GM19324 (cell line): ENCODE data around the gene CYP27B1.
"Not testable (repeated sequence)": the region's sequence is repeated elsewhere in the genome, so short reads cannot be mapped to it uniquely, and the experiment has no call there.

Source experiments
- ATAC-seq: cut with Tn5 transposase; IDR thresholded peaks from one replicate; pipeline ENCODE4 v1.9.1; 2021; ENCODE audit warnings: mild to moderate bottlenecking, moderate library complexity; ENCODE audit not compliant: unreplicated experiment, low FRiP score

Gene CYP27B1

GRCh38 chr12:57724936-57725740, 41.7 kb downstream of the CYP27B1 start:
- ATAC-seq, result no peak

DNA sequence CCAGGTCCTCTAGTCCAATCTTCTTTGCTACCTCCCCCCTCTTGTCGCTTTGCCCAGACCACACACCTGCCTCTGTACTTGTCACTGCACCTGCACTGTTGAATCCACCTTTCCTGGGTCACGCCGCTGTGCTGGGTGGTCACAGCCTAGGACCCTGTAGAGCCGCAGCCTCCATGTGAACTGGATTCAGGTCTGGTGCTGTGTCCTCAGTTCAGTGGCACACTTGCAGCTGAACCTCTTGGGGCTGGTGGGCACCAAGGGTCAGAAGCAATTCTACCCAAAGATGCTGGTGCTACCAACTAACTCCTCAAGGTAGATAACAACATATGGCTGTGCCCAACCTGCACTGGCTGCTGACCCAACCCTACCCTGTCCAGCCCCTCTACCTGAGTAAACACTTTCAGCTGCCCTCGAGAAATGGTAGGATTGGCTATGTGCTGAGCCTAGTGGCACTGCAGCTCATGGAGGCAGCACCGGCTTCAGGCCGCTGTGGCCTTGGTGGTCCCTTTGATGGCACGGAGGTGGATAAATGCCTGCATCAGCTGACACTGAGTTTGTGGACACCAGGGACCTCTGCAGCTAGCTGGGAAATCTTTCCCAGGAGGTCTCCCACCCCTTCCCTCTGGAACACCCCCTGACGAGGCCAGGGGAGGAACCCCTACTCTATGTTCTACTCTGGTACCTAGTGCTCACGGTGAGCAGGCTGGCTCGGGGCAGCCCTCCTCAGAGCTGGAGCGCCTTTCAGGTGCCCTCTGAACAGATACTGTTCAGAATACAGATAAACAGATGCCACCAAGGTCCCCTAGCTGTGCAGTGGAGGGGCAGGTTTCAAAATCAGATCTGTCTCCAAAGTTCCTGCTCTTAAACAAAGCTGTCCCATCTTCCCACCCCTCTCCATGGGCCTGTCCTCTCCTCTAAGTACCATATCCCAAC, 42.6 kb downstream of the CYP27B1 start:
- ATAC-seq, result no peak

DNA sequence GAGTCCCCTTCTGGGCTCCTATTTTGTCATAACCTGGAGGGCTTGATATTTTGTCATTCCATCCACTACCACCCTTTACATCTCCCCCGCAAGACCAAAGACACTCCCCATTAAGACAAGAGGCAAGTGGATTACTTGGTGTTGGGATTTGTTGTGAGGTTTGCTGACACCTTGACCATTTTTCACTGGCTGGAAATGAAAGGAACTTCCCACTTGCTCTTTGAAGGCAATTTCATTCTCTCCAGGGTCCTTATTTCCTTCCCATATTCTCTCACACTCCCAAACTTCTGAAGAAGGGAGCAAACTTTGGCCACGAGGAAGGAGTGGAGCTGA, 43.3 kb downstream of the CYP27B1 start:
- no peak for ATAC-seq

GRCh38 chr12:57722716-57723629, 43.9 kb downstream of the CYP27B1 start:
- no peak for ATAC-seq

DNA sequence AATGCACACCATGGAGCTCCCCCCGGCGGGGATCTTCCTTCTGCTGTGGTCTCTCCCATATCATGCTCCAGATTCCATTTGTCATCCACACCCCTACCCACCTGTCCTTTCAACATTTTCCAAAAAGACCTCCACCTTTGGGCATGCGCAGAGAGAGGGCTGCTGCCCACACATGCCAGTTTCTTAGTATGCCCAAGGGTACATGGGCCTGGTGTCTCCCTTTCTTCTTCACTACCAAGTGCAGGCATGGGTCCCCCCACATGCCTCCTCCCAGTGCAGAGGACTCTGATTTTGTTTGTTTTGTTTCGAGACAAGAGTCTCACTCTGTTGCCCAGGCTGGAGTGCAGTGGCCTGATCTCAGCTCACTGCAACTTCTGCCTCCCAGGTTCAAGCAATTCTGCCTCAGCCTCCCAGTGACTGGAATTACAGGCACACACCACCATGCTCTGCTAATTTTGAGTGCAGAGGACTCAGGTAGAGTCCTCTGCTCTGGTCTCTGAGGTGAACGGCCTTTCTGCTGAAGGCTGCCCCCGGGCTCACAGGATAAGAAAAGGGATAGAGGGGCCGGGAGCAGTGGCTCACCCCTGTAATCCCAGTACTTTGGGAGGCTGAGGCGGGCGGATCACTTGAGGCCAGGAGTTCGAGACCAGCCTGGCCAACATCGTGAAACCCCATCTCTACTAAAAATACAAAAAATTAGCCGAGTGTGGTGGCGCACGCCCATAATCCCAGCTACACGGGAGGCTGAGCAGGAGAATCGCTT, 44.9 kb downstream of the CYP27B1 start:
- not testable (repeated sequence) for ATAC-seq

DNA sequence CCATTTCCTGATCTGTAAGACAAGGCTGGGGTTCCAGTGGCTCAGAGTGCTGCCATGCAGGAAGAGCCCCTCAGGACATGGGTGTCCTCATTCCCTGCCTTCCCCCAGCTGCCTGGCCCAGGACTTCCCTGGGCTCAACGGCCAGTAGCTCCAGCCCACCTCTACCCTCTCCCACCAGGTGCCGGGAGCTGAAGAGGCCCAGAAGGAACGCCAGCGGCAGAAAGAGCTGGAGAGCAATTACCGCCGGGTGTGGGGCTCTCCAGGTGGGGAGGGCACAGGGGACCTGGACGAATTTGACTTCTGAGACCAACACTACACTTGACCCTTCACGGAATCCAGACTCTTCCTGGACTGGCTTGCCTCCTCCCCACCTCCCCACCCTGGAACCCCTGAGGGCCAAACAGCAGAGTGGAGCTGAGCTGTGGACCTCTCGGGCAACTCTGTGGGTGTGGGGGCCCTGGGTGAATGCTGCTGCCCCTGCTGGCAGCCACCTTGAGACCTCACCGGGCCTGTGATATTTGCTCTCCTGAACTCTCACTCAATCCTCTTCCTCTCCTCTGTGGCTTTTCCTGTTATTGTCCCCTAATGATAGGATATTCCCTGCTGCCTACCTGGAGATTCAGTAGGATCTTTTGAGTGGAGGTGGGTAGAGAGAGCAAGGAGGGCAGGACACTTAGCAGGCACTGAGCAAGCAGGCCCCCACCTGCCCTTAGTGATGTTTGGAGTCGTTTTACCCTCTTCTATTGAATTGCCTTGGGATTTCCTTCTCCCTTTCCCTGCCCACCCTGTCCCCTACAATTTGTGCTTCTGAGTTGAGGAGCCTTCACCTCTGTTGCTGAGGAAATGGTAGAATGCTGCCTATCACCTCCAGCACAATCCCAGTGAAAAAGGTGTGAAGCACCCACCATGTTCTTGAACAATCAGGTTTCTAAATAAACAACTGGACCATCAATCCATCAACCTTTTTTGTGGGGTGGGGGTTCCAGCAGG, 46.0 kb downstream of the CYP27B1 start:
- ATAC-seq, result no peak

- ATAC-seq, result no peak
Measured at GRCh38 chr12:57719777-57720605, 46.9 kb downstream of the CYP27B1 start.

DNA sequence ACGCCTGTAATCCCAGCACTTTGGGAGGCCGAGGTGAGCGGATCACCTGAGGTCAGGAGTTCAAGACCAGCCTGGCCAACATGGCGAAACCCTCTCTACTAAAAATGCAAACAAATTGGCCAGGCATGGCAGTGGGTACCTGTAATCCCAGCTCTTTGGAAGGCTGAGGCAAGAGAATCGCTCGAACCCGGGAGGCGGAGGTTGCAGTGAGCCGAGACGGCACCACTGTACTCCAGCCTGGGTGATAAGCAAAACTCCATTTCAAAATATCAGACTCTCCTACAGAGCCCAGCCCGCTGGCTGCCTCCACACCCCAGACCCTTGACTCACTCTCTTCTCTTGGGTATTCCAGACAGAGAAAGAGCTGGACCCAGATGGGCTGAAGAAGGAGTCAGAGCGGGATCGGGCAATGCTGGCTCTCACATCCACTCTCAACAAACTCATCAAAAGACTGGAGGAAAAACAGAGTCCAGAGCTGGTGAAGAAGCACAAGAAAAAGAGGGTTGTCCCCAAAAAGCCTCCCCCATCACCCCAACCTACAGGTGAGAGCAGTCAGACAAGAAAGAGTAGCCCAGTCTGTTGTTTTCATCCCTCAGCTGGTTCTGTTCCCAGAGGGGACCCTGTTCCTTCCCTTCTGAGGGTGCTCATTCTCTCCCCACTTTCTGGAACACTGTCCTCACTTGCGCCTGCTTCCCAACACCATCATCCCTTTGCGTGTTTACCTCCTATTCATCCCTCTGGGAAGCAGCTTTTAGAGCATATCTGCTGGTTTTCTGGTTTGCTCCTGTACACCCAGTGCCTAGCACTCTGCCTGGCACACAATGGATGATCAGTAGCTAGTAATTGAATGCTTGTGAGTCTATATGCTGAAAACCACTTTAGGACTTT, 48.0 kb downstream of the CYP27B1 start:
- no peak for ATAC-seq

- no peak for ATAC-seq
Measured at GRCh38 chr12:57717846-57718640, 48.8 kb downstream of the CYP27B1 start.

DNA sequence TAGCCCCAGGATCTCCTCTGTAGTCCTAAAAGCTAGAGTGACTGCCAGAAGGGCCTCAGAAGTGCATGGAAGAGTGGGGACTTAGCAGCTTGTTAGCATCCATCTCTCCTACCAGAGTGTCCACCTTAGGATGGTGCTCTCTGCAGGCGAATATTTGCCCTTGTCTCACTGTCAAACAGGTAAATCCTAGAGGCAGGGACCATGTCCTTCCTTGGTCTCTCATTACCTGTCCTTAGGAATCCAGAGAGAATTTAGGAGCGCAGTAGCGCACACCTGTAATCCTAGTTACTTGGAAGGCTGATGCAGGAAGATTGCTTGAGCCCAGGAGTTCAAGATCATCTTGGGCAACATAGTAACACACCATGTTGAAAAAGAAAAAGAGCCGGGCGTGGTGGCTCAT, 49.7 kb downstream of the CYP27B1 start:
- no peak for ATAC-seq

DNA sequence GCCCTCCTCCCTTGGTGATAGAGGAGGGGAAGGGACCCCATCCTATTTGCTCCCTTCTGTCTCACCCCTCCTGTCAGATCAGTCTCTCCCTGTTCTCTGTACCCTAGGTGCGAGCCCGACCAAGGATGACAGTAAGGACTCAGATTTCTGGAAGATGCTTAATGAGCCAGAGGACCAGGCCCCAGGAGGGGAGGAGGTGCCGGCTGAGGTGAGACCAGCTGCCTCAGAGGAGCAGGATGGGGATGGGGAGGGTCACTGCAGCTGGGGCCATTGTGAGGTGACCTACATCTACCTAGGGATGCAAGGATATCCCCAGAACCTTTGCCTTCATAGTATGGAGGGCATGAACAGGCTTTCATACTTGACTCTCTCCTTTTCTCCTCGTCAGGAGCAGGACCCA, 50.6 kb downstream of the CYP27B1 start:
- ATAC-seq, result no peak

DNA sequence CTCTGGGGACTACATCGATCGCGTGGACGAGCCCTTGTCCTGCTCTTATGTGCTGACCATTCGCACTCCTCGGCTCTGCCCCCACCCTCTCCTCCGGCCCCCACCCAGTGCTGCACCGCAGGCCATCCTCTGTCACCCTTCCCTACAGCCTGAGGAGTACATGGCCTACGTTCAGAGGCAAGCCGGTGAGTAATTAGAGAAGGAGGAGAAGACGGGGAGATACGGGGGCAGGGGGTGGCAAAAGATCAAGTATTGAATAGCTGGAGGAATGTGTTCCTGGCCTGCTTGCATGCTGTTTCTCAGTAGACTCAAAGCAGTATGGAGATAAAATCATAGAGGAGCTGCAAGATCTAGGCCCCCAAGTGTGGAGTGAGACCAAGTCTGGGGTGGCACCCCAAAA, 51.1 kb downstream of the CYP27B1 start:
- no peak for ATAC-seq

GRCh38 chr12:57715036-57715748, 51.7 kb downstream of the CYP27B1 start:
- ATAC-seq, result not testable (repeated sequence)

- no peak for ATAC-seq
Measured at GRCh38 chr12:57713209-57713608, 53.7 kb downstream of the CYP27B1 start.

- ATAC-seq, result no peak
Measured at GRCh38 chr12:57712701-57713100, 54.2 kb downstream of the CYP27B1 start.
